K562 (cell line): ENCODE results near the gene GFOD1. TPM values are rescaled to one million over a fixed set of nuclear protein-coding genes. Genes with fewer than 3 reads are reported as not detected.
A peak's percentile ranks its signal among the peaks of the same experiment; 100 is the strongest.

ENCODE experiments used
- CHD7 ChIP-seq: fragments of 200-600 bp; sonication (generic); IDR thresholded peaks from one replicate; pipeline ENCODE4 v1.6.1; 2012; ENCODE audit warnings: mild to moderate bottlenecking, low read depth, low read length, inconsistent platforms
- E2F3 ChIP-seq: fragments of 250-450 bp; sonication (Bioruptor Pico); IDR thresholded peaks from 2 replicates; pipeline ENCODE4 v1.4.0; 2020; ENCODE audit warnings: mild to moderate bottlenecking
- ELF4 ChIP-seq: fragments of 450-650 bp; formaldehyde crosslinking; IDR thresholded peaks from 2 replicates; pipeline ENCODE4 v1.4.0; 2022; ENCODE audit warnings: missing genetic modification characterization
- MECOM ChIP-seq: fragments of 250-450 bp; sonication (Bioruptor Pico); IDR thresholded peaks from 2 replicates; pipeline ENCODE4 v1.8.0; 2022; ENCODE audit warnings: inconsistent platforms
- SMAD1 ChIP-seq: fragments of 150-350 bp; IDR thresholded peaks from 2 replicates; pipeline ENCODE4 v1.6.1; 2014; ENCODE audit warnings: low read length, low read depth; ENCODE audit not compliant: partially characterized antibody
- THAP12 ChIP-seq: fragments of 250-450 bp; sonication (Bioruptor Pico); IDR thresholded peaks from 2 replicates; pipeline ENCODE4 v1.9.0; 2021; ENCODE audit warnings: mild to moderate bottlenecking, inconsistent platforms
- TRIM24 ChIP-seq, 2 experiments: fragments of 450-650 bp; IDR thresholded peaks; 2 replicates each; pipeline ENCODE4 v1.6.1; 2016
- ZBTB1 ChIP-seq: sonication (generic); formaldehyde crosslinking; IDR thresholded peaks from 2 replicates; pipeline ENCODE4 v1.8.1; 2023; ENCODE audit warnings: missing genetic modification reagents, low read depth, mild to moderate bottlenecking, borderline replicate concordance
- ZSCAN29 ChIP-seq: fragments of 450-650 bp; IDR thresholded peaks from 2 replicates; pipeline ENCODE4 v1.6.1; 2017
- polyA plus RNA-seq, 8 experiments: library from polyadenylated mRNA; depleted of rRNA in 4 of 8; stranded (reverse) in 5 of 8; unstranded in 3 of 8; fragments of >200 nt; fragmentation: Nextera tagmentation in 2 of 8; fragmentation: Illumina TruSeq in 1 of 8; extraction: Ambion mirVana in 2 of 8; extraction: Trizol in 1 of 8; gene quantifications; 2 replicates each; pipeline versions ENCODE4 v1.2.1 to v1.2.3, GENCODE V29; 2011 to 2014; ENCODE audit warnings: inconsistent platforms in 1 of 8, missing spikeins in 1 of 8
- total RNA-seq, 7 experiments: library from RNA; depleted of rRNA in 6 of 7; stranded (reverse); fragments of >200 nt in 6 of 7; fragmentation: Illumina TruSeq in 2 of 7; extraction: Trizol in 2 of 7; gene quantifications; 2 replicates each; pipeline versions ENCODE4 v1.2.1 to v1.2.3, GENCODE V29; 2011 to 2021; ENCODE audit warnings: low replicate concordance in 1 of 7
- TF ChIP-seq, protein P1 (sequence below): fragments of 250-450 bp; sonication (Bioruptor Pico); IDR thresholded peaks from 2 replicates; pipeline ENCODE4 v1.4.0; 2020
- TF ChIP-seq, protein P2 (sequence below): fragments of 450-650 bp; formaldehyde crosslinking; IDR thresholded peaks from 2 replicates; pipeline ENCODE4 v1.4.0; 2022; ENCODE audit warnings: missing genetic modification characterization

GFOD1 gene
- total and polyA plus RNA-seq, 9 of the 15 experiments (the other 6 are each of a cell fraction or from before 2014, with no cell fraction given): 3.8 to 12.0 (median 8.2) TPM

- TF ChIP-seq, protein P1, sequence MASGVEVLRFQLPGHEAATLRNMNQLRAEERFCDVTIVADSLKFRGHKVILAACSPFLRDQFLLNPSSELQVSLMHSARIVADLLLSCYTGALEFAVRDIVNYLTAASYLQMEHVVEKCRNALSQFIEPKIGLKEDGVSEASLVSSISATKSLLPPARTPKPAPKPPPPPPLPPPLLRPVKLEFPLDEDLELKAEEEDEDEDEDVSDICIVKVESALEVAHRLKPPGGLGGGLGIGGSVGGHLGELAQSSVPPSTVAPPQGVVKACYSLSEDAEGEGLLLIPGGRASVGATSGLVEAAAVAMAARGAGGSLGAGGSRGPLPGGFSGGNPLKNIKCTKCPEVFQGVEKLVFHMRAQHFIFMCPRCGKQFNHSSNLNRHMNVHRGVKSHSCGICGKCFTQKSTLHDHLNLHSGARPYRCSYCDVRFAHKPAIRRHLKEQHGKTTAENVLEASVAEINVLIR (CRISPR knock-in tag): no peak
- TF ChIP-seq TRIM24 (IDR thresholded peaks at IDR 0.05) (peak; percentile 71 to 76; a peak in 2 of 4 replicates), THAP12 (CRISPR knock-in tag) (no peak), SMAD1 (no peak), CHD7 (no peak), MECOM (CRISPR knock-in tag) (no peak), ELF4 (CRISPR knock-in tag) (no peak), E2F3 (CRISPR knock-in tag) (no peak), ZBTB1 (CRISPR knock-in tag) (no peak), ZSCAN29 (no peak)
- TF ChIP-seq, protein P2, sequence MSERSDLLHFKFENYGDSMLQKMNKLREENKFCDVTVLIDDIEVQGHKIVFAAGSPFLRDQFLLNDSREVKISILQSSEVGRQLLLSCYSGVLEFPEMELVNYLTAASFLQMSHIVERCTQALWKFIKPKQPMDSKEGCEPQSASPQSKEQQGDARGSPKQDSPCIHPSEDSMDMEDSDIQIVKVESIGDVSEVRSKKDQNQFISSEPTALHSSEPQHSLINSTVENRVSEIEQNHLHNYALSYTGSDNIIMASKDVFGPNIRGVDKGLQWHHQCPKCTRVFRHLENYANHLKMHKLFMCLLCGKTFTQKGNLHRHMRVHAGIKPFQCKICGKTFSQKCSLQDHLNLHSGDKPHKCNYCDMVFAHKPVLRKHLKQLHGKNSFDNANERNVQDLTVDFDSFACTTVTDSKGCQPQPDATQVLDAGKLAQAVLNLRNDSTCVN (CRISPR knock-in tag): no peak
Observed at GRCh38 chr6:13360671-13361540, 126.5 kb downstream of the GFOD1 start (continued).
